GM18907 (cell line): ENCODE measurements around the gene HTR3B.

Experiments
- ATAC-seq: cut with Tn5 transposase; IDR thresholded peaks from one replicate; pipeline ENCODE4 v1.9.1; 2021; ENCODE audit warnings: mild to moderate bottlenecking, moderate library complexity; ENCODE audit not compliant: unreplicated experiment

The HTR3B gene

GRCh38 chr11:113989381-113989780 lies 84.8 kb downstream of the HTR3B start:
- no peak for ATAC-seq

DNA sequence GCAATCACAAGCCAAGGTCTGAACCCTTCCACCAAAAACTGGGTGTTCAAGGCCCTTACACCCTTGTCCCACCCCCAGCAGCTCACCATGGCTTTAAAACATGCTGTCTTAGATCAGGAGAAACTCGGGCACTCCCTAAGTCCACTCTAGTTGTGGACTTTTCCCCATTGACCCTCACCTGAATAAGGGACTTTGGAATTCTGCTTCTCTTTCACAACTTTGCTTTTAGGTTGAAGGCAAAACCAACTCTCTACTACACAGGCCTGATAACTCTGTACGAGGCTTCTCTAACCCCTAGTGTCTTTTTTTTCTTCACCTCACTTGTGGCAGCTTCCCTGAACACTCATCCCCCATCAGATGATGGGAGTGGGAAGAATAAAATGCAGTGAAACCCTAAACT lies 85.3 kb downstream of the HTR3B start:
- ATAC-seq = no peak

DNA sequence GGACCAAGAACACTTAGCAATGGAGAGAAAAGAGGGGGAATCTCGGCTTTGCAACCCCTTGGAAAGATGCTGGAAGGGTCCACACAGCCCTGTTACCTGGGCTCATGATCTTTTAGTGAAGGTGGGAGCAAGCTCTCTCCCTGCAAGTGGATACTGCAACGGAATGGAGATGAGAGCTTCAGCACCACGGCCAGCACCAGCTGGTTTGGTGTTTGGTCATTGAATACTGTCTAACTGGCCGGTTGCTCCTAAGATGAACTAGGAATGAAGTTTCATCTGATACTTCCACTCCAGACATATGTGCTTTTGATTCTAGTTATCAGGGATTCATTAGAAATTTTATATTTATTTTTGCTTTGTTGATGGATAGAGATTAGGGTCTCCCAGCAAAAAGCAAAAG lies 86.6 kb downstream of the HTR3B start:
- no peak for ATAC-seq

- ATAC-seq = no peak
Measured at GRCh38 chr11:113991718-113992458, 87.3 kb downstream of the HTR3B start.

DNA sequence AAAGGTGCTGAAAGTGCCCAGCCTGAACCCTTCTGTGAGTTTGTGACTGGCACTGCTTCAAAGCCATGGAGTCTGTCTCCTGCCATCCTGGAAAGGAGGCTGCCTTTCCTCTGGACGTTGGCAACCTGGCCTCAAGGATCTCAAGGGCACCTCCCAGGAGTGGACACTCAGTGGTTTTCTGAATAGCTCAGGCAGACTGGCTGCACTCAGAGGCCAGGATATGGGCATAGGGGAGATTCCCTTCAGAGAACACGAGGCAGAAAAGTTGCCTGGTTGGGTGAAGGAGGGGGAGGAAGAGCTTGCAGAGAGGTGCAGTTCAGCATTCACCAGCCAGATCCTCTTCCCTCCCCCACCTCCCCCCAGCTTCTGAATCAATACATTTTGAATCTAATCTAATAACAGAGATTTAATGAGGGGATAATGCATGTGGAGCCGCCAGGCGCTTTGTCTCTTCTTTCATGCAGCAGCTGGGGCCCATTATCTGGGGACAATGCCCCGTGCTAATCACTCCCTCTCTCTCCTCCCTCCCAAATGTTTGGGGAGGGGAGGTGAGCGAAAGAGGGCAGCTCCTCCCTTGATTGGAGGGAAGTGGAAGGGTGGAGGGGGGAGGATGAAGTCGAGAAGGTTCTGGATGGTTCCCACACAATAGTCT lies 88.0 kb downstream of the HTR3B start:
- no peak for ATAC-seq

DNA sequence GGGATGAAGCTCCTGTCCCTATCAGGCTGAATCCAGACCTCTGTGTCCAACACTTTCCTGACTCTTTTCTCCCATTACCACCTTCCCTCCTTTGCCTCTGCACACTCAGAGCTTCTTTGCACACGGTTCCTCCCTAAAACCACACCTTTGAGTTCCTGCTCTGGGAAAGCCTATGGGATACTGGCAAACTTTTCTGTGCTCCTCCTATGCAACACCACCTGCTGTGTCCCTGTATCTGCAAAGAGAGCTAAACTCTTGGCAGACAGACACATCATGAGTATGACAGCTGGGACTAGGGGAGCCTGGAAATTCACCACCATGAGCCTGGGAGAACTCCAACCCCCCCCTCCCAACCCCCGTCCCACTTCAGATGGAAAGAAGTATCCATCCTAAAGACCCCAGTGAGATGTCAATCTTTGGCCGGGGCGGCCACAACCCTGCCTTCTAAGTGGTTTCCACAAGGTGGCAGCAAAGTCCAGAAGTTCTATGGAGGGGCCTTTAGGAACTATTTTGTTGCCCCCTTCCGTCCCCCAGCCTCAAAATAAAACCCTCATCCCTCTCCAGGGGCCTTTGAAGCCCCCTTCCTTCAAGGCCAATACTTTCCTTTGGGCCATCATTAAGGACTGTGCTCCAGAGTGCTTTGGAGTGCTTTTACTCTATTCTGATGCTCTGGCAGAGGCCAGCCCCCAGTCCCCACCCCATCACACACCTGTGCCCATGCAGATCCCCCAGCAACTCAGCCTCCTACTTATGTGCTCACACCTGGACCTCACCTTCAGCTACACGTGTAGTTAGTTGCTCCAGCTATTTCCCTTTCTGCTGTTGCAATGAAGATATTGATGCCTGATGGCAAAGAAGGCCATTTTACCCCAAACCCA lies 89.7 kb downstream of the HTR3B start:
- ATAC-seq = no peak
